GM21367 (cell line): ENCODE measurements around the gene ZNF331.

ENCODE experiments used
- ATAC-seq: cut with Tn5 transposase; IDR thresholded peaks from one replicate; pipeline ENCODE4 v1.9.1; 2021; ENCODE audit not compliant: unreplicated experiment

The ZNF331 gene

DNA sequence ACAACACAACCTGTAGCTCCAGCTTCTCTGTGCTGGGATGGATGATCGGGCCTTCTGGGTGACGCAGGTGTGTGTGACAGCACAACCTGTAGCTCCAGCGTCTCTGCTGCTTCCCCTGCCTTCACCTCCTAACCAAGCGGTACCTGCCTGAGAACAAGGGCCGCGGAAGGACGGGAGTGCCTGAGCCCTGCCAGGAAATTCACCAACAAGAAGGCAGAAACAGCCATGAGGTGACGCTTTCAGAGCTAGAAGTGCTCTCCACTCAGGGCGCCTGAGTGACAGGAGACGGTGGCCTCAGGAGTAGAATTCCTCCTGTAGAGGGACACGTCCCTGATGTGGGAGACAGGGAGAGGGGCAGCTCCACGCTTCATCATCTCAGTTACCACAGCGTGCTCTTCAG, 17.4 kb downstream of the ZNF331 start:
- no peak for ATAC-seq

DNA sequence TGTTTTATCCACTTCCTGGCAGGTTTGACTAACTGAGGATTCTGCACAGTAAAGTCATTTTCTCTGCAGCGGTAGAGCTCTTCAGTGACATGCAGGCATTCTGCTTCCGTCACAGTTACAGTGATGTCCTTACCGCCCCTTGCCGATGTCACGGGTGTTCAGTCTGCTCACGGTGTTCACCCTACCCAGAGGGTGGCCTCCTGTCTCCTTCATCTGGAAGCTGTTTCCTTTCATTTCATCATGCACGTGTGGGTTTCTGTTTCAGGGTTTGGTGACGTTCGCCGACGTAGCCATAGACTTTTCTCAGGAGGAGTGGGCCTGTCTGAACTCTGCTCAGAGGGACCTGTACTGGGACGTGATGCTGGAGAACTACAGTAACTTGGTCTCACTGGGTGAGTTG, 33.4 kb downstream of the ZNF331 start:
- no peak for ATAC-seq

DNA sequence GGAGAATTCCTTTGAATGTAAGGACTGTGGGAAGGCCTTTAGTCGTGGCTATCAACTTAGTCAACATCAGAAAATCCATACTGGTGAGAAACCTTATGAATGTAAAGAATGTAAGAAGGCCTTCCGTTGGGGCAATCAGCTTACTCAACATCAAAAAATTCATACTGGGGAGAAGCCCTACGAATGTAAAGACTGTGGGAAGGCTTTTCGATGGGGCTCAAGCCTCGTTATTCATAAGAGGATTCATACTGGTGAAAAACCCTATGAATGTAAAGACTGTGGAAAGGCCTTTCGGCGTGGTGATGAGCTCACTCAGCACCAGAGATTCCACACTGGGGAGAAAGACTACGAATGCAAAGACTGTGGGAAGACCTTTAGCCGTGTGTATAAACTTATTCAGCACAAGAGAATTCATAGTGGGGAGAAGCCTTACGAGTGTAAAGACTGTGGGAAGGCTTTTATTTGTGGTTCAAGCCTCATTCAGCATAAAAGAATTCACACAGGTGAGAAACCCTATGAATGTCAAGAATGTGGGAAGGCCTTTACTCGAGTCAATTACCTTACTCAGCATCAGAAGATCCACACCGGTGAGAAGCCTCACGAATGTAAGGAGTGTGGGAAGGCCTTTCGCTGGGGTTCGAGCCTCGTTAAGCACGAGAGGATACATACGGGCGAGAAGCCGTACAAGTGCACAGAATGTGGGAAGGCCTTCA, 39.2 kb downstream of the ZNF331 start:
- ATAC-seq, result no peak

DNA sequence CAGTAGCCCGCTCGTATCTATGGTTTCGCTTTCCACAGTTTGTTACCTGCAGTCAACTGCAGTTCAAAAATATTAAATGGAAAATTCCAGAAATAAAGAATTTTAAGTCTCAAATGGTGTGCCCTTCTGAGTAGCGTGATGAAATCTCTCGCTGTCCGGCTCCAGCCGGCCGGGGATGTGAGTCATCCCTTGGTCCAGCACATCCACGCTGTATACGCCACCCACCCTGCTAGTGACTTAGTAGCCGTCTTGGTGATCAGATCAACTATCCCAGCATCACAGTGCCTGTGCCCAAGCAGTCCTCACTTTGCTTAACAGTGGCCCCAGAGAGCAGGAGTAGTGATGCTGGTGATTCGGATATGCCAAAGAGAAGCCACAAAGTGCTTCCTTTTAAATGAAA, 40.0 kb downstream of the ZNF331 start:
- no peak for ATAC-seq

DNA sequence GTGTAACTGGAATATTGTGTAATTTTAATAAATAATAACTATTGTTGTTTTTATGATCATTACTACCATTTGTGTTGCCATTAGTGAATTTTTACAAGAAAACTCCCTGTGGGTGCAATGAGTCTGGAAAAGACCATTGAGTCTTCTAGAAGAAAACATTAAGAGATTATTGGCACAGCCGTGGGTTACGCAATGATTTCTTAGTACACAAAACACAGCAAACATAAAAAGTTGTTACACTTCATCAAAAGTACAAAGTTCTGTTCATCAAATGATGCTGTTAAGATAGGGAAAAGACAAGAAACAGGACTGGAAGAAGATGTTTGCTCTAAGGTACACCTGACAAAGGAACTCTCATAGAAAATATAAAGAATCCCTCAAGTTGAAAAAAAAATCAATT, 41.6 kb downstream of the ZNF331 start:
- ATAC-seq, result no peak

DNA sequence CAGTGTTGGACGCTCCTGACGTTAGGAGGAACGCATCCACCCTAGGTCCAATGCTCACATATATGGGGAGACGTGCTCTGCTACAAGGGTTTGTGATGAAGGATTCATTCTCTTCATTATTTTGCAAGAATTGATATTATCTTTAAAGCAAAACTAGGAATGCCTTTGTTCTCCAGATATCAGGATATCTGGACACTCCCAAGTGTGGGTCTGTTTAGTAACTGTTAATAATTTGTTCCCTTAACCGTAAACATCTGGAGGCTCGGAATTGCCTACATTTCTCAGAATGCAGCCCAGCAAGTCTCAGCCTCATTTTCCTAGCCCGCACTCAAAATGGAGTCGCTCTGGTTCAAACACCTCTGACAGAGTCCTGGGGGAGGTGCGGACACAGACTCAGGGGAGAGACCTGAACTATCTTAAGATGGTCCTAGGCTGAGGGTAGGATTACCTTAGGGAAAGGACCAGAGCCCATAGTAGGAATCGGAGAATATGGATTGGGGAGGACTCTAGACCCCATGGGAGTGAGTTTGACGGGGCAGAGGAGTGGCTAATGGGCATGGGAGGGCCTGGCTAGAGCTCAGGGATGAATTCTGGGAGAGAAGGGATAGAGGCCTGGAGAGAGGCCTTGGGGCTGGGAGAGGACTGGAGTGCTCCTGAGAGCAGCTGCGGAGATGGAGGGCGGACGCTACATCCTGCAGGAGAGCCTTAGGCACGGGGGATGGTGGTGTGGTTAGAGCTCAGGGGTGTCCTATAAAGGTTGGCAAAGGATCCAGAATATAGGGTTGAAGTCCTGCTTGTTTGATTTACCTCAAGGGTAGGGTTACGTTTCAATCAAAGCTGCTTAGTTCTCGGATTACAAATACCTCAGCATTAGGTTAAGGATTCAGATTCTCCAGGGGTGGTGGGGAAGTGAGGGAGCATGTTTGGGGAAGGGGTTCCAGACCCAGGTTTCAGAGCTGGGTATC, 43.2 kb downstream of the ZNF331 start:
- ATAC-seq, result no peak

DNA sequence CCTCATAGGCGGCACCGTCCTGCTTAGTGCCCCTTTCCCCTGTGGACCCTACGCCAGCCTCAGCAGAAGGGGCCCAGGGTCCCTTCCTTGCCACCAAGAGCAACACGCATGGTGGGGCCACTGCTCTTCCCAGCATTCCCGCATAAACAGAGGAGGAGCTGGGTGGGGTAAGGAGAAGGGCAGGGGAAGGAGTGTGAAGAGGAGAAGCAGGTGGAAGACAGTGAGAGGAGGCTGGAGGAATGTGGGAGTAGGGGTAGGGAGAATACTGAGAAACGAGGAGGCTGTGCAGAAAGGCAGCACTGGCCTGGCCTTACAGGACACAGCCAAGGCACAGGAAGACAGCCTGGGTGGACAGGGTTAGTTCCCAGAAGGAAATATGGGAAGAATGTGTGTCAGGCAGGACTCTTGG, 43.9 kb downstream of the ZNF331 start:
- ATAC-seq, result no peak

DNA sequence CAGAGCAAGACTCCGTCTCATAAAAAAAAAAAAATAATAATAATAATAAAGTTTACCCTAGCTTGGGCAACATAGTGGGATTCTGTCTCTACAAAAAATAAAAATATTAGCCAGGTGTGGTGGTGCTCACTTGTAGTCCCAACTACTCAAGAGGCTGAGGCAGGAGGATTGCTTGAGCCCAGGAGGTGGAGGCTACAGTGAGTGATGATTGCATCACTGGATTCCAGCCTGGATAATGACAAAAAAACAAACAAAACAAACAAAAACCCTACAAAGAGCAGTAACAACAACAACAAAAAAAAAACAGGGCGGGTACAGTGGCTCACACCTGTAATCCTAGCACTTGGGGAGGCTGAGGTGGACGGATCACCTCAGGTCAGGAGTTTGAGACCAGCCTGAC, 45.2 kb downstream of the ZNF331 start:
- ATAC-seq, result no peak

DNA sequence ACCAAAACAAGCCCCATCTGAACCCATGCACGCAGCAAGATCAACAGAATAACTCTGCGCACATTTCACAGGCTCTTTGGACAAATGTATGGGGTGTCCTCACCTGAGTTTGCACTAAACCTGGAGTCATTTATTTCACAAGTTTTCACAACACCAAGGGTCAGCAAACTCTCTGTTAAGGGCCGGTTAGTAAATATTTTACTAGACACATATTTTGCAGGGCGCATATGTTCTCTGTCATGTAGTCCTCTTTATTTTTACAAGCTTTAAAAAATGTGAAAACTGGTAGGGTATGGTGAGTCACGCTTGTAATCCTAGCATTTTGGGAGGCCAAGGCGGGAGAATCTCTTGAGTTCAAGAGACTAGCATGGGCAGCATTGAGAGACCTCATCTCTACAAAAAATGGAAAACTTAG, 48.3 kb downstream of the ZNF331 start:
- ATAC-seq, result no peak

DNA sequence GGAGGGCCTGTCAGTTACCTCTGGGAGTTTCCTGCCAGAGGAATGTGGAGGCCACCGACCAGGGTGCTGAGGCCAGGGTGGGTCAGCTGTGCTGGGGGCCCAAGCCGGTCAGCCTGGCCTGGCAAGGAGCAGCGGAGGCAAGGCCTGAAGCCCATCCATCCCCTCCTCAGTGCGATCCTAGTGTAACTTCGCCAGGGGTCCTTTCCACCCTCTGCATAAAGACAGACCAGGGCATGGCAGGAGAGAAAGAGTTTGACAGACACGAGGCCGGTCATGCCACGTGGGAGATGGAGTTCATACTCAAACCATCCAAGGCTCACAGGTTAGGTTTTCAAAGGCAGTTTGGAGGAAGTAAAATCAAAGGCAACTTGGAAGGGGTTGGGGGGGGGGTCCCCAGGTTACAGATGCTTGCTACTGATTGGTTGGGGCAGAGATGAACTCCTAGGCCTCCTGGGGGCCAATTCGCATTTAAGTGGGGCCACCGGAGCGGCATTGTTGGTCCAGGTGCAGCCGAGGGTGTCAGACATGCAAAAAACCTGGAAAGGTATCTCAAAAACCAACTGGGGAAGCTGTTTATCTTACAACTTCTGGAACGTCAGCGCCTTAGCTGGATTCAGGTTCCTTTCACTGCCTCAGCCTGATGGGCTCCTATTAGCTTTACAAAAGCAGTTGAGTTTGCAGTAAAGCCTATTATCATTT, 57.0 kb downstream of the ZNF331 start:
- no peak for ATAC-seq

DNA sequence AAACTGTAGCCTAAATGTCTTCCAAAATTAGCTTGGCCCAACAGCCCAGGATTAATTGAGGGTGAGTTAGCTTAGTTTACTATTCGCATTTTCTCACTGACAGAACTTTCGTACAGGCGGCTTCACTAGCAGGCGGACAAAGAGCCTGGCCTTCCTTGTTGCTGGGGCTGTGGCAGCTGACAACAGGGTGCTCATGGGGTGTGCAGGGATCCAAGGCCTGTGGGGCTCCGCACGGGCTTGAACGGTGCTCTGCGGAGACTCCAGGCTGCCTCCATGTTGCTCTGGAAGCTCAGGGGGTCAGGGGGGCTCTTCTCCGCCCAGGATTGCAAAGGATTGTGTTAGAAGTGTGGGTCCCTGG, 57.5 kb downstream of the ZNF331 start:
- no peak for ATAC-seq

DNA sequence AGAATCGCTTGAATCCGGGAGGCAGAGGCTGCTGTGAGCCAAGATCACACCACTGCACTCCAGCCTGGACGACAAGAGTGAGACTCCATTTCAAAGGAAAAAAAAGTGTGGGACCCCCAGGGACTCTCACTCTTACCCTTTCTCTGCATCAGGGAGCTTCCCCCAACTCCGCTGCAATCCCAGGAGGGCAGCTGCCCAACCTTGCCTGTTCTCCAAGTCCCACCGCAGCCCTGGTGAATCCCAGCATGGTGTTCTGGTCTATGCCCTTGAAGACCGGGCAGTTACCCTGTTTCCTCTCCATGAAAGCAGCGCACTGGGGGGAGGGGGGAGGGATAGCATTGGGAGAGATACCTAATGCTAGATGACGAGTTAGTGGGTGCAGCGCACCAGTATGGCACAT, 58.1 kb downstream of the ZNF331 start:
- ATAC-seq, result no peak

DNA sequence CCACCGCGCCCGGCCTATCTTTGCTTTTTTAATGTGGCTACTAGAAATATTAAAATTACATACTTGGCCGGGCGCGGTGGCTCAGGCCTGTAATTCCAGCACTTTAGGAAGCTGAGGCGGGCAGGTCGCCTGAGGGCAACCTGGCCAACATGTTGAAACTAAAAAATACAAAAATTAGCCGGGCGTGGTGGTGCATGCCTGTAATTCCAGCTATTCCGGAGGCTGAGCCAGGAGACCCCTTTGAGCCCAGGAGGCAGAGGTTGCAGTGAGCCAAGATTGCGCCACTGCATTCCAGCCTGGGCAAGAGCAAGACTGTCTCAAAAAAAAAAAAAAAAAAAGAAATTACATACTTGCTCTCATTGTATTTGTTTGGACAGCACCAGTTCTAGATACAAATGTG, 59.1 kb downstream of the ZNF331 start:
- no peak for ATAC-seq

DNA sequence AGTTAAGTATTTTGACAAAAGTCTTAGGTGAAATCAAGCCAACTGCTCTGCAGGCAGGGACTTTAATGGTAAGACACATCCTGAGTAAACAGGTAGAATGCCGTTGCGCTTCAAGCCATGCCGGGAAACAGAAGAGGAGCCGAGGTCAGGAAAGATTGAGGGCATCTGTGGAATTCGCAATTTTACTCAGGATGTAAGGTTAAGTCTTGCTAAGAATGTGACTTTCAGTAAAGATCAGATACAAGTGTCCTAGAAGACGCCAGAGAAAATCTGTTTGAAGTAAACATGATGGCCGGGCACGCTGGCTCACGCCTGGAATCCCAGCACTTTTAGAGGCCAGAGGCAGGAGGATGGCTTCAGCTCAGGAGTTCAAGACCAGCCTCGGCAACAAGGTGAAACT, 60.4 kb downstream of the ZNF331 start:
- ATAC-seq, result no peak

DNA sequence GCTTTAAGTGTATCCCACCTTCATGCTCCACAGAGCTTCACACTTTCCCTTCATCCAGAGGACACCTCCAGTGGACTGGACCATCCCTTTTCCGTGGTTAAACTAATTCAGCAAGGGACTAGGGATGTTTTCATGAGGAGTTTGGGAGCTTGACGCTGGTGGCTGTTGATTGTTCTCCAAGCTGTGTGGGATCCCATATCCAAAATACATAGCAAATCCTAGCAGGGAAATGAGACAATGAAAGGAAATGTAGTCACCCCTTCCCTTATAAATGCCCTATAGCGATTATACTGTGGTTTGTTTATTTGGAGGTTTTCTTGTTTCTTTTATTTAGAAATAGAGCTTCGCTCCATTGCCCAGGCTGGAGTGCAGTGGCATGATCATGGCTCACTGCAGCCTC, 62.3 kb downstream of the ZNF331 start:
- ATAC-seq, result no peak

DNA sequence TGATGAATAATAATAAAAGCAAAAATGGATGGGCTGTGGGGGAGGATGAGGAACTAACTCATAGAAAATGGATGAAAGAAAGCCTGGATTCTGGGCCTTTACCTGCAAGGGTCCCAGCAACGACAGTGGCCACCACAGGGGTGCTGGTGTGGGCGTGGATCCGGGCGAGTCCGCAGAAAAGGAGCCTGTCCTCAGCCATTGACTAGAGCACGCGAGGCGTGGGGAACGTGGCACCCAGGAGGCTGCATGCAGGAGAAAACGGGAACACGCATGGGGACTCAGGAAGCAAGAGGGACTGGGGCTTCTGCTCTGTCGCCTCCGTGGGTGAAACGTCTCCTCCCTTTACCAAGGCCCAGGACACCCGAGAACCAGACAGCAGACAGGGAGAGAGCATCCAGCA, 68.1 kb downstream of the ZNF331 start:
- no peak for ATAC-seq

DNA sequence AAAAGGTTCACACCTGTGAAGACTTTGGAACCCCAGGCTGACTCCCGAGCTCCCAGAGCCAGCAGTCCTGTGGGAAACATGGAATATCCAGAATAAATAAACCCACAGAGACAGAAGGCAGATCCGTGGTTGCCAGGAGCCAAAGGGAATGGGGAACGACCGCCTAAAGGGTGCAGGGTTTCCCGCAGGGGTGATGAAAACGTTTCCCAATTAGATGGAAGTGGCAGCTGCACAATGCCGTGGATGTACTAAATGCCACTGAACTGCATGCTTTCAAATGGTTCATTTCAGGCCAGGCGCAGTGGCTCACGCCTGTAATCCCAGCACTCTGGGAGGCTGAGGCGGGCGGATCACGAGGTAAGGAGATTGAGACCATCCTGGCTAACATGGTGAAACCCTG, 70.4 kb downstream of the ZNF331 start:
- ATAC-seq, result no peak

DNA sequence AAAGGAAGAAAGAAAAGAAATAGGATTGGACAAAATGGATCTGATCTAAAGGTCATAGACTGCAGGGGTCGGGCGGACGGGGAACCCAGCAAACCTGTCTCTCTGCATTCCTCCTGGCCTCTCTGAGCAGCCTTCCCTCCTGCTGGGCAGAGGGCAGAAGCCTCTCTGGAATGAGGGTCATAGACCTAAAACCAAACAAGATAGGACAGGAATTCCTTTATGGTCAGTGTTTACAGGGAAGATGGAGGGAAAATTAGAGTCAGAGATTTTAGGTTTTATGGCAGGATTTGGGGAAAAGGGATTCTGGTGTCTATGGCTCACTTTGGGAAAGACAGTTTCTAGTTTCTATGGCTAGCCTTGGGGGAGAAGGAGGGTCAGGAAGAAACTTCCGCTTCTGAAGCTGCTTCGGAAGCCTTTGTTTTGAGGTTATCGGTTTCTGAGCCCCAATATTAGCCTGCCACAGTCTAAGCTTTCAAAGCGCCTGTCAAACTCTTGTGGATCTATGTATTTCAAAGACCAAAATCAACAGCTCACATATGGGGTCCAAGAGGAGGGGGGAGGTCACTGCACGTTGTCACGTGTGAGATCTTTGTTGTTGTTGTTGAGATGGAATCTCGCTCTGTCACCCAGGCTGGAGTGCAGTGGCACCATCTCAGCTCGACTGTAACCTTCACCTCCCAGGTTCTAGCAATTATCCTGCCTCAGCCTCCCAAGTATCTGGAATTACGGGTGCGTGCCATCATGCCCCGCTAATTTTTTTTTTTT, 75.0 kb downstream of the ZNF331 start:
- no peak for ATAC-seq

DNA sequence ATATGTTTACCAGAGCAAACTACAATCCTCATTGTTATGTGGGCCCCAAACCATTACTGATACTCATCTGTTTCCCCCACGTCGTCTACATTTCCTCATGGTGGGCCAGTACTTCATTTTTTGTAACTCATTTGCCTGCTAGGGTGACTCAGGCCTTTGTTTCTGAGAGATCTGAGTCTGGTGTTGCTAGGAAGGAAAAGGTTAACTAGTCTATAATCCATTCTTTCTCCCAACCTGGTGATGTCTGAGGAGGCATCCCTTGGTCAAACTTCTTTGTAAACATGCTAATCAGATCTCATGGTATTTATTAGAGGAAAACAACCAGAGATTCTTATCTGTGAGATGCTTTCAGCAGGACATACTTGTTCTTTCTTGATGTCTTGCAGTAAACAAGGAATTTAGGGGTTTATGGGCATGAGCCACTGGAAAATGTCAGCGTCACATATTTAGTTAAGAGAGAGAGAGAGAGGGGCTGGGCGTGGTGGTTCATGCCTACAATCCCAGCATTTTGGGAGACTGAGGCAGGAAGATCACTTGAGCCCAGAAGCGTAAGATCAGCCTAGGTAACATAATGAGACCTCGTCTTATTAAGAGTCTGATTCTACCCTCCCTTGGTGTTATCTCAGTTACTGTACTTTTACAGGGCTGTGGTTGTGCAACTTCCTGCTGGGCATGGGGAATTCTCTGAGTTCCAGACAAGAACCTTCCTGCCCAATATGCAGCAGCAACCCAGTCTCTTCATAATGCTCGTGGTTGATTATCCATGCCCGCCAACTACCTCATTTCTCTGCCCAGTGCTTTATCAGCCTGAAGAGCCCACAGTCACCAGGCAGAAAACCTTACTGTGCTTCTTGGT, 84.2 kb downstream of the ZNF331 start:
- ATAC-seq, result no peak
